SW 1271 (cell line): ENCODE data around the gene CD300LF.
A peak's percentile ranks its signal among the peaks of the same experiment; 100 is the strongest.

Source experiments
- DNase-seq, 2 experiments: peaks; one replicate each; lab custom pipeline; 2025; lab: John Stamatoyannopoulos, UW

CD300LF gene

GRCh38 chr17:74745548-74746177, 32.9 kb upstream of the CD300LF start:
- DNase-seq = no peak

GRCh38 chr17:74744714-74745547, 32.2 kb upstream of the CD300LF start:
- DNase-seq = peak in 1 of 2 experiments; percentile 34

- DNase-seq = no peak
Measured at GRCh38 chr17:74744349-74744713, 31.6 kb upstream of the CD300LF start.

- no peak for DNase-seq
Measured at GRCh38 chr17:74743755-74744154, 31.0 kb upstream of the CD300LF start.

- no peak for DNase-seq
Measured at GRCh38 chr17:74742978-74743545, 30.3 kb upstream of the CD300LF start.

GRCh38 chr17:74742153-74742515, 29.4 kb upstream of the CD300LF start:
- DNase-seq = no peak

GRCh38 chr17:74740641-74741387, 28.1 kb upstream of the CD300LF start:
- DNase-seq = no peak

- no peak for DNase-seq
Measured at GRCh38 chr17:74740173-74740572, 27.4 kb upstream of the CD300LF start.

- no peak for DNase-seq
Measured at GRCh38 chr17:74739227-74739831, 26.6 kb upstream of the CD300LF start.

- DNase-seq = no peak
Measured at GRCh38 chr17:74738051-74738996, 25.6 kb upstream of the CD300LF start.

GRCh38 chr17:74737299-74738050, 24.8 kb upstream of the CD300LF start:
- no peak for DNase-seq

- no peak for DNase-seq
Measured at GRCh38 chr17:74736513-74737298, 24.0 kb upstream of the CD300LF start, which contains the start of gene RAB37. Gene RAB37 (plus strand): TSS chr17:74737256. CDS start chr17:74737273, 17 bp downstream.

- DNase-seq = no peak
Measured at GRCh38 chr17:74734256-74734655, 21.5 kb upstream of the CD300LF start.

- DNase-seq = no peak
Measured at GRCh38 chr17:74733365-74734122, 20.8 kb upstream of the CD300LF start.

- DNase-seq = no peak
Measured at GRCh38 chr17:74732042-74732867, 19.5 kb upstream of the CD300LF start.

GRCh38 chr17:74731347-74731605, 18.6 kb upstream of the CD300LF start:
- DNase-seq = no peak

GRCh38 chr17:74730491-74731346, 18.0 kb upstream of the CD300LF start:
- no peak for DNase-seq
